H9 (cell line): Measurements from ENCODE around the gene PLG. TPM values are rescaled to one million over a fixed set of nuclear protein-coding genes. Genes with fewer than 3 reads are reported as not detected.
"Not testable (repeated sequence)": the region's sequence is repeated elsewhere in the genome, so short reads cannot be mapped to it uniquely, and the experiment has no call there.

Experiments
- DNase-seq: peaks from one replicate; pipeline ENCODE4 v3.0.0-alpha.2; 2017
- H2AFZ ChIP-seq: one replicate; pipeline ENCODE4 v1.6.1; 2013; ENCODE audit warnings: mild to moderate bottlenecking, low read length, control low read depth, moderate library complexity
- H2AK5ac ChIP-seq: 2 replicates; pipeline ENCODE4 v1.6.1; 2013; ENCODE audit warnings: low read length, control low read depth, mixed read lengths; ENCODE audit not compliant: insufficient read length
- H2BK120ac ChIP-seq: one replicate; pipeline ENCODE4 v1.6.1; 2013; ENCODE audit warnings: low read depth, mild to moderate bottlenecking, low read length, control low read depth, inconsistent platforms; ENCODE audit not compliant: poor library complexity, severe bottlenecking
- H2BK12ac ChIP-seq: 2 replicates; pipeline ENCODE4 v1.6.1; 2013; ENCODE audit warnings: low read length, control low read depth, mixed read lengths, low read depth; ENCODE audit not compliant: insufficient read length
- H2BK15ac ChIP-seq: 2 replicates; pipeline ENCODE4 v1.6.1; 2013; ENCODE audit warnings: low read depth, low read length, control low read depth
- H2BK20ac ChIP-seq: one replicate; pipeline ENCODE4 v1.6.1; 2013; ENCODE audit warnings: low read depth, mild to moderate bottlenecking, low read length, control low read depth, inconsistent platforms; ENCODE audit not compliant: poor library complexity, severe bottlenecking
- H2BK5ac ChIP-seq: 2 replicates; pipeline ENCODE4 v1.6.1; 2013; ENCODE audit warnings: low read length, control low read depth, mixed read lengths; ENCODE audit not compliant: insufficient read length
- H3K14ac ChIP-seq: 2 replicates; pipeline ENCODE4 v1.6.1; 2013; ENCODE audit warnings: low read length, control low read depth; ENCODE audit not compliant: insufficient read depth
- H3K18ac ChIP-seq: 2 replicates; pipeline ENCODE4 v1.6.1; 2013; ENCODE audit warnings: low read depth, mild to moderate bottlenecking, mixed read lengths, low read length, control low read depth; ENCODE audit not compliant: insufficient read length
- H3K23ac ChIP-seq: 2 replicates; pipeline ENCODE4 v1.6.1; 2013; ENCODE audit warnings: low read length, control low read depth, mixed read lengths, low read depth; ENCODE audit not compliant: insufficient read length
- H3K23me2 ChIP-seq: 2 replicates; pipeline ENCODE4 v1.6.1; 2013; ENCODE audit warnings: low read depth, mild to moderate bottlenecking, mixed read lengths, low read length, control low read depth; ENCODE audit not compliant: insufficient read length, poor library complexity, severe bottlenecking
- H3K27ac ChIP-seq: 2 replicates; pipeline ENCODE4 v1.5.1; 2013; ENCODE audit warnings: low read length, control low read depth, mixed read lengths, low read depth; ENCODE audit not compliant: insufficient read length
- H3K27me3 ChIP-seq: 2 replicates; pipeline ENCODE4 v1.6.1; 2013; ENCODE audit warnings: low read length, control low read depth, inconsistent platforms; ENCODE audit not compliant: insufficient read depth
- H3K4ac ChIP-seq: 2 replicates; pipeline ENCODE4 v1.6.1; 2013; ENCODE audit warnings: low read depth, mild to moderate bottlenecking, control low read depth, inconsistent platforms, low read length, moderate library complexity
- H3K4me1 ChIP-seq: 2 replicates; pipeline ENCODE4 v1.6.1; 2013; ENCODE audit warnings: low read length, control low read depth, inconsistent platforms; ENCODE audit not compliant: insufficient read depth
- H3K4me2 ChIP-seq: 2 replicates; pipeline ENCODE4 v1.6.1; 2013; ENCODE audit warnings: low read length, control low read depth, mixed read lengths; ENCODE audit not compliant: insufficient read length, insufficient read depth
- H3K56ac ChIP-seq: 2 replicates; pipeline ENCODE4 v1.6.1; 2013; ENCODE audit warnings: low read depth, mild to moderate bottlenecking, mixed read lengths, low read length, control low read depth; ENCODE audit not compliant: insufficient read length
- H3K79me1 ChIP-seq: 2 replicates; pipeline ENCODE4 v1.6.1; 2013; ENCODE audit warnings: low read depth, mild to moderate bottlenecking, moderate library complexity, low read length, control low read depth, inconsistent platforms; ENCODE audit not compliant: insufficient read depth, poor library complexity, severe bottlenecking
- H3K79me2 ChIP-seq: 2 replicates; pipeline ENCODE4 v1.6.1; 2013; ENCODE audit warnings: low read length, control low read depth, inconsistent platforms; ENCODE audit not compliant: insufficient read depth
- H3K9ac ChIP-seq: 2 replicates; pipeline ENCODE4 v1.6.1; 2013; ENCODE audit warnings: low read length, control low read depth, mixed read lengths; ENCODE audit not compliant: insufficient read length; ENCODE audit errors: extremely low read depth
- H3K9me3 ChIP-seq: one replicate; pipeline ENCODE4 v1.6.1; 2013; ENCODE audit warnings: low read depth, low read length, inconsistent platforms; ENCODE audit not compliant: control insufficient read depth
- H3T11ph ChIP-seq: one replicate; pipeline ENCODE4 v1.6.1; 2013; ENCODE audit warnings: mild to moderate bottlenecking, low read length, control low read depth, inconsistent platforms
- H4K20me1 ChIP-seq: one replicate; pipeline ENCODE4 v1.6.1; 2013; ENCODE audit not compliant: control insufficient read depth, insufficient read length, insufficient read depth
- H4K5ac ChIP-seq: 2 replicates; pipeline ENCODE4 v1.6.1; 2013; ENCODE audit warnings: low read depth, mild to moderate bottlenecking, mixed read lengths, low read length, control low read depth; ENCODE audit not compliant: insufficient read length
- H4K8ac ChIP-seq: replicated peaks from 2 replicates; pipeline ENCODE4 v1.6.1; 2013; ENCODE audit warnings: low read length, control low read depth, mixed read lengths, low read depth; ENCODE audit not compliant: insufficient read length
- H4K91ac ChIP-seq: 2 replicates; pipeline ENCODE4 v1.6.1; 2013; ENCODE audit warnings: low read depth, mild to moderate bottlenecking, moderate library complexity, mixed read lengths, low read length, control low read depth; ENCODE audit not compliant: insufficient read length
- H3K27ac Mint-ChIP-seq, 3 experiments: 2 replicates in 2 of 3; 3 replicates in 1 of 3; pipeline ENCODE4 v1.8.0; 2020 to 2021; ENCODE audit warnings: mixed read lengths in 3 of 3, mild to moderate bottlenecking in 1 of 3, moderate library complexity in 1 of 3
- H3K27me3 Mint-ChIP-seq: 2 replicates; pipeline ENCODE4 v1.8.0; 2021; ENCODE audit warnings: low read depth, mild to moderate bottlenecking, moderate library complexity, mixed read lengths
- H3K36me3 Mint-ChIP-seq, 3 experiments: 2 replicates in 2 of 3; 3 replicates in 1 of 3; pipeline ENCODE4 v1.8.0; 2020 to 2021; ENCODE audit warnings: low read depth in 3 of 3, mixed read lengths in 3 of 3; ENCODE audit not compliant: insufficient read depth in 1 of 3
- H3K4me1 Mint-ChIP-seq, 2 experiments: 2 replicates each; pipeline ENCODE4 v1.8.0; 2020; ENCODE audit warnings: mixed read lengths in 2 of 2
- H3K4me3 Mint-ChIP-seq, 2 experiments: 2 replicates in 1 of 2; 3 replicates in 1 of 2; pipeline ENCODE4 v1.8.0; 2020 to 2021; ENCODE audit warnings: mild to moderate bottlenecking in 2 of 2, mixed read lengths in 2 of 2, moderate library complexity in 1 of 2
- H3K9me3 Mint-ChIP-seq, 2 experiments: 2 replicates in 1 of 2; 3 replicates in 1 of 2; pipeline ENCODE4 v1.8.0; 2020; ENCODE audit warnings: mild to moderate bottlenecking in 2 of 2, mixed read lengths in 2 of 2, moderate library complexity in 1 of 2
- WGBS: extraction: QIAGEN DNeasy Blood & Tissue Kit; methylation state at CpG from one replicate; pipeline ENCODE4 v1.1.7; 2013; ENCODE audit warnings: missing lambda C conversion rate, low lambda C conversion rate, mixed read lengths; ENCODE audit not compliant: insufficient read length; ENCODE audit errors: extremely low coverage; 5-methylcytosine and 5-hydroxymethylcytosine counted together
- total RNA-seq: library from RNA; stranded (reverse); gene quantifications from 2 replicates; pipeline ENCODE4 v1.2.1, GENCODE V29; 2021

PLG gene
- total RNA-seq, 1 experiment from 2014 or later = not detected

GRCh38 chr6:160695622-160696021, 6.4 kb upstream of the PLG start:
- Mint-ChIP-seq H3K27me3 (peaks cover 10% of the 10 kb centered on the region), H3K36me3 (peaks cover 8 to 11% (median 9%) of the 10 kb centered on the region in 3 experiments), H3K9me3 (peaks cover 14 to 17% of the 10 kb centered on the region in 2 experiments)
- H4K91ac ChIP-seq, H3K23me2 ChIP-seq, H2AFZ ChIP-seq, H2BK5ac ChIP-seq, DNase-seq, H3K23ac ChIP-seq, H3K56ac ChIP-seq, H3K4me1 ChIP-seq, H3K4me2 ChIP-seq, H3K27ac ChIP-seq, H2BK120ac ChIP-seq, H2AK5ac ChIP-seq, H2BK12ac ChIP-seq, H2BK15ac ChIP-seq, H4K8ac ChIP-seq, H3T11ph ChIP-seq, H3K4ac ChIP-seq, H4K20me1 ChIP-seq, H3K9me3 ChIP-seq, H3K14ac ChIP-seq, H3K4me3 Mint-ChIP-seq, H4K5ac ChIP-seq, H3K79me1 ChIP-seq, H3K18ac ChIP-seq, H3K79me2 ChIP-seq, H3K4me1 Mint-ChIP-seq, H3K27ac Mint-ChIP-seq, H2BK20ac ChIP-seq, H3K27me3 ChIP-seq, H3K9ac ChIP-seq: not testable (repeated sequence)
- WGBS = no CpG with 5 or more reads among the region's 2 CpGs

GRCh38 chr6:160696884-160697283, 5.2 kb upstream of the PLG start:
- not testable (repeated sequence) for H3K9me3 ChIP-seq, H2BK12ac ChIP-seq, H3K23me2 ChIP-seq, H4K5ac ChIP-seq, H3K27me3 ChIP-seq, H2AK5ac ChIP-seq, H2AFZ ChIP-seq, DNase-seq, H2BK20ac ChIP-seq, H3K27me3 Mint-ChIP-seq, H4K20me1 ChIP-seq, H3K14ac ChIP-seq, H3K18ac ChIP-seq, H3K4me1 ChIP-seq, H3K79me1 ChIP-seq, H3K4ac ChIP-seq, H3K79me2 ChIP-seq, H3K56ac ChIP-seq, H3K9ac ChIP-seq, H3T11ph ChIP-seq, H3K27ac Mint-ChIP-seq, H3K4me3 Mint-ChIP-seq, H3K27ac ChIP-seq, H3K4me1 Mint-ChIP-seq, H2BK15ac ChIP-seq, H4K91ac ChIP-seq, H4K8ac ChIP-seq, H2BK5ac ChIP-seq, H3K23ac ChIP-seq, H3K4me2 ChIP-seq, H2BK120ac ChIP-seq
- WGBS = no CpG with 5 or more reads among the region's 3 CpGs
- peaks cover 14 to 17% of the 10 kb centered on the region in 2 experiments for H3K9me3 Mint-ChIP-seq
- peaks cover 8 to 11% (median 9%) of the 10 kb centered on the region in 3 experiments for H3K36me3 Mint-ChIP-seq
